ENCODE data around the gene RUSC1. TPM values are rescaled to one million over a fixed set of nuclear protein-coding genes. Genes with fewer than 3 reads are reported as not detected.

RUSC1 gene
- total and polyA plus RNA-seq, 2 of the 8 experiments (the other 6 are each of a cell fraction or from before 2014, with no cell fraction given) = 54.6 to 90.4 TPM

GRCh38 chr1:155305881-155306391 lies 14.8 kb upstream of the RUSC1 start (continued):
- TF ChIP-seq RAD21 (IDR thresholded peaks at IDR 0.05 in 1 of 2, conservative IDR thresholded peaks at IDR 0.05 in 1 of 2; ENCODE audit: low read depth in 2 of 2, low read length in 2 of 2) = no peak
